Spleen (tissue), 11 donors: ENCODE results near the gene HSPA1B. TPM values are rescaled to one million over a fixed set of nuclear protein-coding genes. Genes with fewer than 3 reads are reported as not detected.
"Not testable (repeated sequence)": the region's sequence is repeated elsewhere in the genome, so short reads cannot be mapped to it uniquely, and the experiment has no call there.

Experiments used
- DNase-seq: peaks from one replicate; pipeline ENCODE4 v3.0.0-alpha.2; 2020
- H3K27ac ChIP-seq, 8 donors: fragments of 200-600 bp; sonication (generic) in 7 of 8; 1 replicate in 4 of 8; 2 replicates in 4 of 8; pipeline versions ENCODE4 v1.5.0 to v1.8.0; 2016 to 2021; ENCODE audit warnings: inconsistent platforms in 4 of 8, mild to moderate bottlenecking in 4 of 8, moderate library complexity in 1 of 8
- H3K27me3 ChIP-seq, 7 donors: fragments of 200-600 bp; sonication (generic) in 6 of 7; replicated peaks in 1 of 7; 1 replicate in 4 of 7; 2 replicates in 3 of 7; pipeline versions ENCODE4 v1.5.0 to v1.8.0; 2016 to 2021; ENCODE audit warnings: inconsistent platforms in 3 of 7, mild to moderate bottlenecking in 1 of 7
- H3K36me3 ChIP-seq, 6 donors: fragments of 200-600 bp; sonication (generic) in 5 of 6; 1 replicate in 4 of 6; 2 replicates in 2 of 6; pipeline versions ENCODE4 v1.5.0 to v1.8.0; 2016 to 2021; ENCODE audit warnings: inconsistent platforms in 2 of 6
- H3K4me1 ChIP-seq, 6 donors: fragments of 200-600 bp; sonication (generic) in 5 of 6; 1 replicate in 3 of 6; 2 replicates in 3 of 6; pipeline versions ENCODE4 v1.5.0 to v1.8.0; 2016 to 2021; ENCODE audit warnings: inconsistent platforms in 3 of 6
- H3K4me3 ChIP-seq, 8 donors: fragments of 200-600 bp; sonication (generic) in 7 of 8; 1 replicate in 4 of 8; 2 replicates in 4 of 8; pipeline versions ENCODE4 v1.5.0 to v1.8.0; 2016 to 2021; ENCODE audit warnings: inconsistent platforms in 4 of 8, mild to moderate bottlenecking in 4 of 8, moderate library complexity in 2 of 8
- H3K9me3 ChIP-seq, 8 donors: fragments of 200-600 bp; sonication (generic) in 7 of 8; 1 replicate in 4 of 8; 2 replicates in 4 of 8; pipeline versions ENCODE4 v1.5.0 to v1.8.0; 2016 to 2021; ENCODE audit warnings: inconsistent platforms in 4 of 8
- CTCF ChIP-seq, 11 experiments: fragments of 200-600 bp in 7 of 11; fragments of 450-650 bp in 4 of 11; sonication (generic) in 4 of 11; IDR thresholded peaks in 8 of 11; conservative IDR thresholded peaks in 3 of 11; 1 replicate in 7 of 11; 2 replicates in 4 of 11; pipeline versions ENCODE4 v1.4.0 to v1.8.0; 2016 to 2021; ENCODE audit warnings: antibody characterized with exemption in 11 of 11, inconsistent platforms in 4 of 11, mild to moderate bottlenecking in 1 of 11
- POLR2A ChIP-seq, 3 donors: fragments of 450-650 bp; IDR thresholded peaks; one replicate each; pipeline ENCODE4 v1.5.1; 2017; ENCODE audit warnings: antibody characterized with exemption in 3 of 3, mild to moderate bottlenecking in 1 of 3
- POLR2AphosphoS5 ChIP-seq, 3 donors: sonication (generic); formaldehyde crosslinking; IDR thresholded peaks; one replicate each; pipeline ENCODE4 v1.5.1; 2017; ENCODE audit warnings: antibody characterized with exemption in 3 of 3
- WGBS, 5 donors: extraction: QIAGEN DNeasy Blood & Tissue Kit in 3 of 5; methylation state at CpG; one replicate each; pipeline versions ENCODE4 v1.1.5 to v1.1.7; 2013 to 2018; 5-methylcytosine and 5-hydroxymethylcytosine counted together
- intact Hi-C: fragments of 100-400 bp; cut with DNase I; formaldehyde crosslinking; loops from one replicate; pipeline ENCODE4 v1.15.0; 2023; ENCODE audit warnings: low total_unique reads
- polyA plus RNA-seq, 3 donors: library from polyadenylated mRNA; stranded (reverse); fragments of 200-250 nt; gene quantifications; one replicate each; pipeline ENCODE4 v1.2.1, GENCODE V29; 2013
- total RNA-seq, 7 donors: library from RNA; depleted of rRNA in 3 of 7; stranded (reverse); fragments of >200 nt in 3 of 7; fragmentation: NEBNext Ultra II Directional in 4 of 7; extraction: Animal tissue kit (Norgen Biotek cat#: 25700) in 4 of 7; gene quantifications; one replicate each; pipeline versions ENCODE4 v1.1.0 to v1.2.1, GENCODE V29; 2016 to 2021
- donor health status: healthy with polysubstance abuse.
- donor health status: DM: no; HTN: no; CAD: no; lungs with moderate emphysema.
- donor health status: DM: no; HTN: no; CAD: no.
- donor health status: Bipolar disorder and iron deficiency.
- donor health status: healthy.
- donor health status: DM: no; HTN: no; CAD: no.
- donor health status: DM: yes; HTN: yes; CAD: no.

HSPA1B gene
- total and polyA plus RNA-seq, 10 donors = 7.4 to 372 (median 43.9) TPM

- no peaks in the 10 kb centered on the region for H3K9me3 ChIP-seq
- no peak overlapping the region for H3K4me3 ChIP-seq
- TF ChIP-seq CTCF (IDR thresholded peaks at IDR 0.05 in 8 of 11, conservative IDR thresholded peaks at IDR 0.05 in 3 of 11) (no peak), POLR2AphosphoS5 (IDR thresholded peaks at IDR 0.05) (peak in 2 of 3 donors; percentile 7 to 30)
- 87 to 97% (median 96%) methylated on average over 6 to 11 of the region's 11 CpGs for WGBS, 5 donors
- no peak for DNase-seq
- intact Hi-C loops = no loop called here
- H3K27ac ChIP-seq = no peak overlapping the region
- H3K27me3 ChIP-seq = no peaks in the 10 kb centered on the region
- peaks cover 0 to 93% (median 53%) of the 10 kb centered on the region in 6 donors for H3K36me3 ChIP-seq
- H3K4me1 ChIP-seq = peaks cover 0 to 30% (median 20%) of the 10 kb centered on the region in 6 donors
These were observed 42.1 kb upstream of the HSPA1B start for GRCh38 chr6:31785475-31785874.

GRCh38 chr6:31791324-31792089 is 36.0 kb upstream of the HSPA1B start:
- peak in 1 of 3 donors; percentile 7 for TF ChIP-seq POLR2AphosphoS5 (IDR thresholded peaks at IDR 0.05)
- TF ChIP-seq CTCF (IDR thresholded peaks at IDR 0.05 in 8 of 11, conservative IDR thresholded peaks at IDR 0.05 in 3 of 11) = peak in 7 of 11 experiments; percentile 43 to 60 (median 48)
- TF ChIP-seq POLR2A (IDR thresholded peaks at IDR 0.05) = no peak
- Histone ChIP-seq H3K4me3 (no peak overlapping the region), H3K36me3 (peaks cover 0 to 58% (median 14%) of the 10 kb centered on the region in 6 donors), H3K27me3 (no peaks in the 10 kb centered on the region), H3K9me3 (no peaks in the 10 kb centered on the region), H3K27ac (peak overlapping the region in 3 of 8 donors; percentile 11 to 59 (median 23)), H3K4me1 (peaks cover 9 to 85% (median 59%) of the 10 kb centered on the region in 6 donors)
- no peak for DNase-seq
- intact Hi-C loops = loop anchor here (10.0 kb wide), 1 partner anchor 57 kb away; the partner anchor contains the start of gene CLIC1
- WGBS, 5 donors = 69 to 77% (median 74%) methylated on average over 10 to 12 of the region's 12 CpGs

- no peak for DNase-seq
- TF ChIP-seq POLR2A (IDR thresholded peaks at IDR 0.05) (no peak), CTCF (IDR thresholded peaks at IDR 0.05 in 8 of 11, conservative IDR thresholded peaks at IDR 0.05 in 3 of 11) (no peak), POLR2AphosphoS5 (IDR thresholded peaks at IDR 0.05) (no peak)
- Histone ChIP-seq H3K4me1 (peaks cover 9 to 90% (median 65%) of the 10 kb centered on the region in 6 donors), H3K27ac (peak overlapping the region in 2 of 8 donors; percentile 23 to 59), H3K27me3 (no peaks in the 10 kb centered on the region), H3K9me3 (no peaks in the 10 kb centered on the region), H3K4me3 (no peak overlapping the region), H3K36me3 (peaks cover 0 to 55% (median 14%) of the 10 kb centered on the region in 6 donors)
- intact Hi-C loops = loop anchor here (10.0 kb wide), 1 partner anchor 57 kb away; the partner anchor contains the start of gene CLIC1
- 76 to 93% (median 82%) methylated on average over 3 of the region's 3 CpGs for WGBS, 5 donors
These were observed 35.5 kb upstream of the HSPA1B start for GRCh38 chr6:31792090-31792374.

GRCh38 chr6:31792761-31793171 is 34.8 kb upstream of the HSPA1B start:
- Histone ChIP-seq H3K36me3 (peaks cover 0 to 48% (median 14%) of the 10 kb centered on the region in 6 donors), H3K4me1 (peaks cover 13 to 94% (median 72%) of the 10 kb centered on the region in 6 donors), H3K4me3 (no peak overlapping the region), H3K27me3 (no peaks in the 10 kb centered on the region), H3K9me3 (no peaks in the 10 kb centered on the region), H3K27ac (peak overlapping the region in 2 of 8 donors; percentile 57 to 59)
- no peak for DNase-seq
- WGBS, 5 donors = 68 to 75% (median 71%) methylated on average over 12 of the region's 12 CpGs
- intact Hi-C loops = loop anchor here (10.0 kb wide), 1 partner anchor 58 kb away; the partner anchor contains the start of gene CLIC1
- TF ChIP-seq CTCF (IDR thresholded peaks at IDR 0.05 in 8 of 11, conservative IDR thresholded peaks at IDR 0.05 in 3 of 11) (no peak), POLR2AphosphoS5 (IDR thresholded peaks at IDR 0.05) (no peak), POLR2A (IDR thresholded peaks at IDR 0.05) (no peak)

GRCh38 chr6:31793927-31794245 is 33.7 kb upstream of the HSPA1B start:
- intact Hi-C loops = loop anchor here (10.0 kb wide), 1 partner anchor 59 kb away; the partner anchor contains the start of gene CLIC1
- not testable (repeated sequence) for H3K9me3 ChIP-seq, H3K27me3 ChIP-seq, DNase-seq
- WGBS, 5 donors = 87 to 96% (median 91%) methylated on average over 6 of the region's 6 CpGs
- H3K27ac ChIP-seq = peak overlapping the region in 6 of 8 donors; percentile 91 to 100 (median 96)
- peaks cover 0 to 42% (median 14%) of the 10 kb centered on the region in 6 donors for H3K36me3 ChIP-seq
- H3K4me1 ChIP-seq = peaks cover 18 to 94% (median 73%) of the 10 kb centered on the region in 6 donors
- H3K4me3 ChIP-seq = peak overlapping the region in 2 of 8 donors; percentile 74 to 90
